ENCODE data around the gene ARNT2. TPM values are rescaled to one million over a fixed set of nuclear protein-coding genes. Genes with fewer than 3 reads are reported as not detected.
A peak's percentile ranks its signal among the peaks of the same experiment; 100 is the strongest.

The ARNT2 gene
- total and polyA plus RNA-seq, 8 donors = 0.58 to 27.4 (median 1.6) TPM

DNA sequence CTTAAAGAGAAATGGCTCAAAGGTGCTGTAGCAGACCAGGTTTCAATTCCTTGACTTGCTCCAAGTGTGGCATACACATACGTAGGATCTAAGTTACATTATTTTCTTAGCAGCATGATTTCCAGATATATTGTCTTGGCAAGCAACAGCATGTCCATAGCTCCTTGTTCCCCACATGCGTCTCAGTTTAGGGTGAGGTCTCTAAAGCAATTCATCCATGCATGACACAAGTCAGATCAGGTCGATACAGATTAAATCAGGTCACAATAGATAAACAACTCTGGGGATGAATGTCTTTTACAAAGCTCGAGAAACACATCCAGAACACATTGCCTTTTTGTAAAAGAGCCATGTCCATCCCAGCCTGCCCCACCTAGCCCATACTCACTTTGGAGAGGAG, 182.0 kb downstream of the ARNT2 start:
- 81 to 90% (median 83%) methylated on average over 4 of the region's 4 CpGs for WGBS, 5 donors
- H3K4me3 ChIP-seq = no peak overlapping the region
- intact Hi-C loops (cut with DNase I; ENCODE audit: low total_unique reads) = no loop called here
- peaks cover 0 to 19% (median 7%) of the 10 kb centered on the region in 4 donors for H3K4me1 ChIP-seq
- peaks cover 0 to 16% (median under 1%) of the 10 kb centered on the region in 4 donors for H3K36me3 ChIP-seq
- no peaks in the 10 kb centered on the region for H3K27me3 ChIP-seq
- no peak overlapping the region for H3K27ac ChIP-seq
- no peak for TF ChIP-seq CTCF (IDR thresholded peaks at IDR 0.05)
- DNase-seq = no peak
- H3K9me3 ChIP-seq = no peaks in the 10 kb centered on the region

DNA sequence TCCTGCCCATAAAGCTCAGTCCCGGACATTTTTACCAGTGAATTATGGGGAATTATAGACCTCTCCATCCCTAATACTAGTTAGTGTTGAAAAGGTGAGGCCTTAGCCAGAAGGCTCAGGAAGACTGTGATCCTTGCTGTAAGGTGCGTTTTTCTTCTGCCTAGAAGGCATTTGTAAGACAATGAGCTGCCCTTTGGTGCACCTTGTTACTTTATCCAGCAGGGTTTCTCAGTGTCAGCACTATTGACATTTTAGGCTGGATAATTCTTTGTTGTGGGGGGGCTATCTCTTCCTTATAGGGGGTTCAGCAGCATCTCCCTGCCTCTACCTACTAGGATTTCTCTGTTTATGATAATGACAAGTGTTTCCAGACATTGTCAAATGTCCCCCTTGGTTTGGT, 182.8 kb downstream of the ARNT2 start:
- intact Hi-C loops (cut with DNase I; ENCODE audit: low total_unique reads) = no loop called here
- no peak for DNase-seq
- Histone ChIP-seq H3K27ac (no peak overlapping the region), H3K27me3 (no peaks in the 10 kb centered on the region), H3K4me3 (no peak overlapping the region), H3K4me1 (peaks cover 0 to 19% (median 7%) of the 10 kb centered on the region in 4 donors), H3K9me3 (no peaks in the 10 kb centered on the region), H3K36me3 (peaks cover 0 to 21% (median 5%) of the 10 kb centered on the region in 4 donors)
- TF ChIP-seq EP300 (IDR thresholded peaks at IDR 0.05) = no peak
- TF ChIP-seq POLR2AphosphoS5 (IDR thresholded peaks at IDR 0.05) = no peak
- no peak for TF ChIP-seq CTCF (IDR thresholded peaks at IDR 0.05)
- 87 to 95% (median 90%) methylated on average over 2 of the region's 2 CpGs for WGBS, 5 donors

GRCh38 chr15:80587816-80588456, 183.8 kb downstream of the ARNT2 start:
- H3K36me3 ChIP-seq = peaks cover 0 to 24% (median 5%) of the 10 kb centered on the region in 4 donors
- H3K4me1 ChIP-seq = peaks cover 0 to 19% (median 7%) of the 10 kb centered on the region in 4 donors
- TF ChIP-seq POLR2AphosphoS5 (IDR thresholded peaks at IDR 0.05) (no peak), POLR2A (IDR thresholded peaks at IDR 0.05) (no peak), CTCF (IDR thresholded peaks at IDR 0.05) (no peak), EP300 (IDR thresholded peaks at IDR 0.05) (no peak)
- H3K4me3 ChIP-seq = no peak overlapping the region
- WGBS, 5 donors = 73 to 85% (median 82%) methylated on average over 8 of the region's 8 CpGs
- H3K27me3 ChIP-seq = no peaks in the 10 kb centered on the region
- intact Hi-C loops (cut with DNase I; ENCODE audit: low total_unique reads) = no loop called here
- no peaks in the 10 kb centered on the region for H3K9me3 ChIP-seq
- peak overlapping the region in 4 of 5 donors; percentile 38 to 72 (median 61) for H3K27ac ChIP-seq
- DNase-seq = no peak

GRCh38 chr15:80588801-80589200, 184.6 kb downstream of the ARNT2 start:
- TF ChIP-seq POLR2A (IDR thresholded peaks at IDR 0.05) (no peak), POLR2AphosphoS5 (IDR thresholded peaks at IDR 0.05) (peak in 2 of 3 donors; percentile 64 to 72)
- no peaks in the 10 kb centered on the region for H3K9me3 ChIP-seq
- peak; percentile 35 to 77 for DNase-seq
- intact Hi-C loops (cut with DNase I; ENCODE audit: low total_unique reads) = no loop called here
- H3K27me3 ChIP-seq = no peaks in the 10 kb centered on the region
- peaks cover 0 to 28% (median 5%) of the 10 kb centered on the region in 4 donors for H3K36me3 ChIP-seq
- no peak overlapping the region for H3K4me3 ChIP-seq
- H3K27ac ChIP-seq = peak overlapping the region in 4 of 5 donors; percentile 52 to 72 (median 68)
- WGBS, 5 donors = 46 to 59% (median 54%) methylated on average over 6 of the region's 6 CpGs
- H3K4me1 ChIP-seq = peaks cover 0 to 15% (median 7%) of the 10 kb centered on the region in 4 donors

DNA sequence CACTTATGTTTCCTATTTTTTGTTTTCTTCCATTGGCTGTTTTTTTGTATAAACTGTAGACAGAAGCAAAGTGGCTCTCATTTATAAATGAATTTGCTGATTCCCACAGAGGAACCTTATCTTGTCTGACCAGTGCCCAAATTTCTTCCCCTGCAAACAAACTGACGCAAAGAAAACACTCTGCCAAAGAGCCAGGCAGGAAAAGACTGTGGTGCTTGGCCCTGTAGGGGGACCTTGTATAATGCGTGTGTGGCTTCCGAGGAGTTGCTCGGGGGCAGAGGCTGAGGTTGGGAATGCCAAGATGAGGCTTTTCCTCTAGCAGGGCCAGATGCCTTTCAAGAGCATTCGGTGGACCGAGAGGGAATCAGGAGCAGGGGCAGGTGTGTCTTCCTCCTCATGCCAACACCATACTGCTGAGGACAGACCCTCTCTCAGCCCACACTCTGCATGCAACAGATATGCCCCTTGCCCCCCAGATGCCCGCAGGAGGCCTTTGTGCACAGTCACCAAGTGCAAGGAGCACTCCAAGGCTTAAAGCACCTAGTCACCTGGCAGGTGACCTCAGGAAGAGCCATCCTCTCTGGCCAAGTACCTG, 186.7 kb downstream of the ARNT2 start:
- Histone ChIP-seq H3K27ac (no peak overlapping the region), H3K9me3 (no peaks in the 10 kb centered on the region), H3K4me3 (no peak overlapping the region), H3K4me1 (peaks cover 0 to 5% (median 0%) of the 10 kb centered on the region in 4 donors), H3K36me3 (peaks cover 0 to 28% (median 5%) of the 10 kb centered on the region in 4 donors), H3K27me3 (no peaks in the 10 kb centered on the region)
- no peak for TF ChIP-seq EP300 (IDR thresholded peaks at IDR 0.05)
- TF ChIP-seq POLR2A (IDR thresholded peaks at IDR 0.05) = no peak
- no peak for TF ChIP-seq CTCF (IDR thresholded peaks at IDR 0.05)
- no peak for TF ChIP-seq POLR2AphosphoS5 (IDR thresholded peaks at IDR 0.05)
- WGBS, 5 donors = 83 to 93% (median 90%) methylated on average over 7 of the region's 7 CpGs
- intact Hi-C loops (cut with DNase I; ENCODE audit: low total_unique reads) = no loop called here
- no peak for DNase-seq
